HUES48 (cell line): ENCODE measurements around the gene ARHGAP32.
"Not testable (repeated sequence)": the region's sequence is repeated elsewhere in the genome, so short reads cannot be mapped to it uniquely, and the experiment has no call there.

Experiments used
- H3K27ac ChIP-seq: one replicate; pipeline ENCODE4 v1.7.0; 2013; ENCODE audit warnings: low read depth, low read length, inconsistent platforms
- H3K27me3 ChIP-seq: 2 replicates; pipeline ENCODE4 v1.6.1; 2013; ENCODE audit warnings: mild to moderate bottlenecking, low read length; ENCODE audit not compliant: control insufficient read depth, insufficient read depth
- H3K36me3 ChIP-seq: 2 replicates; pipeline ENCODE4 v1.6.1; 2013; ENCODE audit warnings: low read length; ENCODE audit not compliant: control insufficient read depth, insufficient read depth
- H3K4me1 ChIP-seq: 2 replicates; pipeline ENCODE4 v1.6.1; 2013; ENCODE audit warnings: mild to moderate bottlenecking, low read length; ENCODE audit not compliant: control insufficient read depth, insufficient read depth
- H3K4me3 ChIP-seq: 2 replicates; pipeline ENCODE4 v1.5.1; 2013; ENCODE audit warnings: mild to moderate bottlenecking, low read depth, low read length
- H3K9ac ChIP-seq: 2 replicates; pipeline ENCODE4 v1.6.1; 2013; ENCODE audit warnings: mild to moderate bottlenecking, low read depth, low read length, moderate library complexity
- H3K9me3 ChIP-seq: 2 replicates; pipeline ENCODE4 v1.6.1; 2013; ENCODE audit warnings: low read length; ENCODE audit not compliant: control insufficient read depth, insufficient read depth

ARHGAP32 gene

DNA sequence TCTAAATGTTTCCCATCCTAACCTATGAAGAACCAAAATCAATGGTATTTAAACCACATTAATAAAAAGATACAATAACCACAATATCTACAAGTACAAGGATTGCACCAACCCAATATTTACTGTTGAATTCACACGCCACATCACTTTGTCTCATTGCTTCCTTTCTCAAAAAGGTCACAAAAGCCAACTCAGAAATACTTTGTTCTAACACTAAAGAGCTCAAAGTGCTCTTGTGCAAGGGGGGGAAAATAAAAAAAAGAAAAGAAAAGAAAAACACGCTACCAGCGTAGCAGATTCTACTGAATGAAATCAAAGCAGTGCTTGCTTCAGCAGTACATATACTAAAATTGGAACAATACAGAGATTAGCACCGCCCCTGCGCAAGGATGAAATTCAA, 10.5 kb upstream of the ARHGAP32 start:
- Histone ChIP-seq H3K4me1 (peaks cover 21% of the 10 kb centered on the region), H3K27ac (no peak overlapping the region), H3K36me3 (0 out of 2 replicates have a peak, but pooled peaks cover 4% of the 10 kb centered on the region), H3K4me3 (no peak overlapping the region), H3K9me3 (0 out of 2 replicates have a peak, but pooled peaks cover 7% of the 10 kb centered on the region), H3K27me3 (no peaks in the 10 kb centered on the region), H3K9ac (no peak overlapping the region)

DNA sequence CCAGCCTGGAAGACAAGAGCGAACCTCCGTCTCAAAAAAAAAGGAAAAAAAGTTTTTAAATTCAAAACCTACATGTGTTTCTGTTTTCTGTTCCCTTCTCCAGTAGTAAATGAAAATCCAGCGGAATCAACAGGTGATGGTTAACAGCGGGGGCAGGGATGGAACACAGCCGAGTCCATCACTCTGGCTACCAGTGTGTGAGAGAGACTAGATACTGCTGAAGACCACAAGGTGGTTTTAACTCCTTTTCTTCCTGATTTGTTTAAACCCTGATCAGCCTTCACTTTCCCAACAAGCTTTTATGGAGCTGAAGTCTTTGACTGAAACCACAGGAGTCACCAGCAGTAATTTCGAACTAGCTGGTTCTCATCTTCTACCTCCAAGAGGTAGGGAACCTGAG, 3.6 kb upstream of the ARHGAP32 start:
- peaks cover 31% of the 10 kb centered on the region for H3K4me1 ChIP-seq
- no peaks in the 10 kb centered on the region for H3K27me3 ChIP-seq
- H3K4me3 ChIP-seq, result no peak overlapping the region
- H3K9me3 ChIP-seq, result 0 out of 2 replicates have a peak, but pooled peaks cover 7% of the 10 kb centered on the region
- peak overlapping the region; percentile 21 for H3K27ac ChIP-seq
- no peak overlapping the region for H3K9ac ChIP-seq
- H3K36me3 ChIP-seq, result 0 out of 2 replicates have a peak, but pooled peaks cover 4% of the 10 kb centered on the region

DNA sequence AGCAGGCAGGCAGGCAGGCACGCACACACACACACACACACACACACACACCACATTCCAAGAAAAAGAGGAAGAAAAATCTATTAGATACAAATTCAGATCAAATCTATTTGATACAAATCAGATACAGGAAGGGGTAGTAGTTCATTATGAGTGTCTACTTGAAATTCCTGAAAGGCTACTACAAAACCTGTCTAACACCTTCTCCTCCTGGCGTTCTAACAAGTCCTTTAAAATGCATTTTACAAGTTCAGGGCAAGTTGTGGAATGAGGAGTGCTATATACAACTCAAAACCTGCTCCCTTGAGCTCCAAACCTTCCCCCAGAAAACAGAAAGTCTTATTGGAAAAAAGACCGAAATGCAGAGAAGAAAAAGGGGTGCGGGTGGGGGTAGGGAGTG, 476 bp downstream of the ARHGAP32 start:
- H3K27ac ChIP-seq, result peak overlapping the region; percentile 26
- no peaks in the 10 kb centered on the region for H3K36me3 ChIP-seq
- H3K27me3 ChIP-seq, result no peaks in the 10 kb centered on the region
- H3K9ac ChIP-seq, result no peak overlapping the region
- no peaks in the 10 kb centered on the region for H3K9me3 ChIP-seq
- no peak overlapping the region for H3K4me3 ChIP-seq
- peaks cover 40% of the 10 kb centered on the region for H3K4me1 ChIP-seq

DNA sequence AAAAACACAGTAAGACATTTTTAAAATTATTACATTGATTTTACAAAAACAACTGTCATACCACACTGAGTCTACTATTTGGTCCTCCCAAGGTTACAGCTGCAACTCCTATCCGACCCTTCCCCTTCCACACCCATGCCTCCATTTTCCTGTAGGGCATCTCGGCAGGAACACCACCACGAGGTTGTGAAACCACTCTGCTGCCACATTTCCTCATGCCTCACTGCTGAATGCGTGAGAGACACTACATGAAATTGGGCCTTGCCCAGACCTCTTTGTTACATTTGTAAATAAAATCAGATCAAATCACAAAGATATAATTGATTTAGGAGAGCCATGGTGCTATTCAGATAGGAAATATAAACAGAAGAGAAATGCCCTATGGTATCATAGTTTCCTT, 2.0 kb downstream of the ARHGAP32 start:
- no peak overlapping the region for H3K9ac ChIP-seq
- H3K27ac ChIP-seq, result no peak overlapping the region
- H3K4me1 ChIP-seq, result peaks cover 30% of the 10 kb centered on the region
- H3K9me3 ChIP-seq, result no peaks in the 10 kb centered on the region
- H3K27me3 ChIP-seq, result no peaks in the 10 kb centered on the region
- H3K4me3 ChIP-seq, result no peak overlapping the region
- H3K36me3 ChIP-seq, result no peaks in the 10 kb centered on the region

DNA sequence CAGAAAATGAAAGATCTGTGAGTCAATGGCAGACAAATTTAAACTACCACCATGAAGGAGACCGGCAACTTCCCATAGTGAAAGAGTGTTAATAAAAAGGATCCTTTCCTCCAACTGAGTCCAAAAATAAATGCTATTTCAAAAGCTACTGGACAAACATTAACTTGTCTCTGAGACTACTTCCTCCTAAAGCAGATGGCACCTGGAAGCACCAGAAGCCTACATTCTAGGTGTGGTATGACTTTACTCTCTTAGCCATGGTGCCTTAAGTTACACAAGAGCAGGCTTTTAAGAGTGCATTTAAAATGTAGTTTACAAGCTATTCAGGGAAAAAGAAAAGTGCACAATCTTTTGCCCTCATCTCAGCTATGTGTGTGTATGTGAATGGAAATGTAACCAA, 2.5 kb downstream of the ARHGAP32 start:
- Histone ChIP-seq H3K4me1 (peaks cover 32% of the 10 kb centered on the region), H3K36me3 (no peaks in the 10 kb centered on the region), H3K27me3 (no peaks in the 10 kb centered on the region), H3K9ac (no peak overlapping the region), H3K27ac (no peak overlapping the region), H3K9me3 (no peaks in the 10 kb centered on the region), H3K4me3 (no peak overlapping the region)

DNA sequence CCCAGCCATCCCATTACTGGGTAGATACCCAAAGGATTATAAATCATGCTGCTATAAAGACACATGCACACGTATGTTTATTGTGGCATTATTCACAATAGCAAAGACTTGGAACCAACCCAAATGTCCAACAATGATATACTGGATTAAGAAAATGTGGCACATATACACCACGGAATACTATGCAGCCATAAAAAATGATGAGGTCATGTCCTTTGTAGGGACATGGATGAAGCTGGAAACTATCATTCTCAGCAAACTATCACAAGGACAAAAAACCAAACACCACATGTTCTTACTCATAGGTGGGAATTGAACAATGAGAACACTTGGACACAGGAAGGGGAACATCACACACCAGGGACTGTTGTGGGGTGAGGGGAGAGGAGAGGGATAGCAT, 7.0 kb downstream of the ARHGAP32 start:
- peaks cover 13% of the 10 kb centered on the region; the same call in 1 of the 2 replicates for H3K4me1 ChIP-seq
- H3K9me3 ChIP-seq, H3K27ac ChIP-seq, H3K9ac ChIP-seq, H3K36me3 ChIP-seq, H3K4me3 ChIP-seq, H3K27me3 ChIP-seq: not testable (repeated sequence)

DNA sequence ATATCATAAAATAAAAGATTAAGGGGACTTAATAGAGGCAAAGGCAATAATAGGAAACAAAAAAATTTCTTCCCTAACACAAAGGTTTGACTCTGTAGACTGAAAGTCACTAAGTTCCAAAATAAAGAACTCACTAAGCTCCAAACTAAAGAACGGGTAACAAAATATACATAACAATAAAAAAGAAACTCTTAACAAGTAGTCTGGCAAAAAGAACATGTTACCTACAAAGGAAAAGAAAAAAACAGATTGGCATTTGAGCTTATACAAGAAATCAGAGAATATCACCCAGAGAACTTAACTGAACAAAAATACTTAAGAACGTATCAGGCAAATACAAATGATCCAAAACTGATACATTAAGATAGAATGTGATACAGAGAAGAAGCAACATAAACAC, 7.5 kb downstream of the ARHGAP32 start:
- no peak overlapping the region for H3K9ac ChIP-seq
- H3K36me3 ChIP-seq, result no peaks in the 10 kb centered on the region
- no peaks in the 10 kb centered on the region for H3K27me3 ChIP-seq
- no peak overlapping the region for H3K27ac ChIP-seq
- H3K4me1 ChIP-seq, result peaks cover 10% of the 10 kb centered on the region; the same call in 1 of the 2 replicates
- no peaks in the 10 kb centered on the region for H3K9me3 ChIP-seq
- H3K4me3 ChIP-seq, result no peak overlapping the region

DNA sequence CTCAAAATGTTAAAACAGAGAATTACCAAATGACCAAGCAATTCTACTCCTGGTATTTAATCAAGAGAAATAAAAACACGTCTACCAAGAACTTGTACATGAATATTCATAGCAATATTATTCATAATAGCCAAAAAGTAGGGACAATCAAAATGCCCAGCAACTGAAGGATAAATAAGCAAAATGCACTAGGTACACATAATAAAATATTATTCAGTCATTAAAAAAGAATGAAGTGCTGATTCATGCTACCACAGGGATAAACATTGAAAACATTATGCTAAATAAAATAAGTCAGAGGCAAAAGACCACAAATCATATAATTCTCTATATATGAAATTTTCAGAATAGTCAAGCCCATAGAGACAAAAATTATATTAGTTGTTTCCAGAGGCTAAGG, 24.8 kb downstream of the ARHGAP32 start:
- Histone ChIP-seq H3K36me3 (peaks cover under 1% of the 10 kb centered on the region; the same call in 1 of the 2 replicates), H3K27ac (no peak overlapping the region), H3K9ac (no peak overlapping the region), H3K4me1 (0 out of 2 replicates have a peak, but pooled peaks cover 3% of the 10 kb centered on the region), H3K9me3 (0 out of 2 replicates have a peak, but pooled peaks cover 5% of the 10 kb centered on the region), H3K27me3 (no peaks in the 10 kb centered on the region), H3K4me3 (no peak overlapping the region)

DNA sequence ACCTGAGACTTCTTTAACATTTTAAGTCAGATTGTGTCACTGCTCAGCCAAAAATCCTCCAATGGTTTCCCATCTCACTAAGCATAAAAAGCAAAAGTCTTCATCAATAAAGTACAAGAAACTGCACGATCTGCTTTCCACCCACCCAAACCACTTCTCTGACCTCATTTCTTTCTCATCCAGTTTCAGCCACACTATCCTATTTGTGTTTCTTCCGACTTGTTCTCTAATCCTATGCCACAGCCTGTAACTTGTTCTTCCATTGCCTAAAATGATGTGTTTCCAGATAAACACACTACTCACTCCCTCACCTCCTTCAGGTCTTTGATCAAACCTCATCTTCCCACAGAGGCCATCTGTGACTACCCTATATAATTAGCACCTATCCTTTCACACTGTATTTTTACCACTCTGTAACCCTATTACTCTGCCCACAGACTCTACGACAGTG, 28.4 kb downstream of the ARHGAP32 start:
- Histone ChIP-seq H3K4me3 (no peak overlapping the region), H3K4me1 (peaks cover 3% of the 10 kb centered on the region; the same call in 1 of the 2 replicates), H3K27me3 (no peaks in the 10 kb centered on the region), H3K36me3 (peaks cover 3% of the 10 kb centered on the region; the same call in 1 of the 2 replicates), H3K9ac (no peak overlapping the region), H3K27ac (no peak overlapping the region), H3K9me3 (0 out of 2 replicates have a peak, but pooled peaks cover 5% of the 10 kb centered on the region)

DNA sequence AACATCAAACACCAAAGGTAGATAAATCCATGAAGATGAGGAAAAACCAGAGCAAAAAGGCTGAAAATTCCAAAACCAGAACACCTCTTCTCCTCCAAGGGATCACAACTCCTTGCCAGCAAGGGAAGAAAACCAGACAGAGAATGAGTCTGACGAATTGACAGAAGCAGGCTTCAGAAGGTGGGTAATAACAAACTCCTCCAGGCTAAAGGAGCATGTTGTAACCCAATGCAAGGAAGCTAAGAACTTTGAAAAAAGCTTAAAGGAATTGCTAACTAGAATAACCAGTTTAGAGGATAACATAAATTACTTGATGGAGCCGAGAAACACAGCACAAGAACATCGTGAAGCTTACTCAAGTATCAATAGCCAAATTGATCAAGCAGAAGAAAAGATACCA, 35.0 kb downstream of the ARHGAP32 start:
- not testable (repeated sequence) for H3K4me1 ChIP-seq, H3K36me3 ChIP-seq, H3K9ac ChIP-seq, H3K9me3 ChIP-seq, H3K4me3 ChIP-seq, H3K27ac ChIP-seq, H3K27me3 ChIP-seq

DNA sequence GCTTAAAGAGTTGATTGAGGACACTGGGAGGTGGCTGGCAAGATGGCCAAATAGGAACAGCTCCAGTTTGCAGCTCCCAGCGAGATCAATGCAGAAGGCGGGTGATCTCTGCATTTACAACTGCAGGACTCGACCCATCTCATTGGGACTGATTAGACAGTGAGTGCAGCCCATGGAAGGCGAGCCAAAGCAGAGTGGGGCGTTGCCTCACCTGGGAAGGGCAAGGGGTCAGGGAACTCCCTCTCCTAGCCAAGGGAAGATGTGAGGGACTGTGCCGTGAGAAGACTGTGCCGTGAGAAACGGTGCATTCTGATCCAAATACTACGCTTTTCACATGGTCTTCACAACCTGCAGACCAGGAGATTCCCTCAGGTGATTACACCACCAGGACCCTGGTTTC, 36.4 kb downstream of the ARHGAP32 start:
- no peak overlapping the region for H3K27ac ChIP-seq
- no peaks in the 10 kb centered on the region for H3K27me3 ChIP-seq
- no peak overlapping the region for H3K9ac ChIP-seq
- no peaks in the 10 kb centered on the region; the same call in 1 of the 2 replicates for H3K4me1 ChIP-seq
- H3K9me3 ChIP-seq, result no peaks in the 10 kb centered on the region
- H3K4me3 ChIP-seq, result no peak overlapping the region
- H3K36me3 ChIP-seq, result no peaks in the 10 kb centered on the region
